ENCODE measurements around the gene MXRA8.

The MXRA8 gene

GRCh38 chr1:1306070-1306660 is 52.2 kb downstream of the MXRA8 start:
- H3K4me3 ChIP-seq (replicated peaks in 1 of 2; ENCODE audit: low read depth in 2 of 2, low read length in 2 of 2), result peak overlapping the region; percentile 61 to 79
- TF ChIP-seq, protein P1, sequence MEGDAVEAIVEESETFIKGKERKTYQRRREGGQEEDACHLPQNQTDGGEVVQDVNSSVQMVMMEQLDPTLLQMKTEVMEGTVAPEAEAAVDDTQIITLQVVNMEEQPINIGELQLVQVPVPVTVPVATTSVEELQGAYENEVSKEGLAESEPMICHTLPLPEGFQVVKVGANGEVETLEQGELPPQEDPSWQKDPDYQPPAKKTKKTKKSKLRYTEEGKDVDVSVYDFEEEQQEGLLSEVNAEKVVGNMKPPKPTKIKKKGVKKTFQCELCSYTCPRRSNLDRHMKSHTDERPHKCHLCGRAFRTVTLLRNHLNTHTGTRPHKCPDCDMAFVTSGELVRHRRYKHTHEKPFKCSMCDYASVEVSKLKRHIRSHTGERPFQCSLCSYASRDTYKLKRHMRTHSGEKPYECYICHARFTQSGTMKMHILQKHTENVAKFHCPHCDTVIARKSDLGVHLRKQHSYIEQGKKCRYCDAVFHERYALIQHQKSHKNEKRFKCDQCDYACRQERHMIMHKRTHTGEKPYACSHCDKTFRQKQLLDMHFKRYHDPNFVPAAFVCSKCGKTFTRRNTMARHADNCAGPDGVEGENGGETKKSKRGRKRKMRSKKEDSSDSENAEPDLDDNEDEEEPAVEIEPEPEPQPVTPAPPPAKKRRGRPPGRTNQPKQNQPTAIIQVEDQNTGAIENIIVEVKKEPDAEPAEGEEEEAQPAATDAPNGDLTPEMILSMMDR (IDR thresholded peaks at IDR 0.05; ENCODE audit: low read depth, low read length), result peak; percentile 25
- DNase-seq (ENCODE audit: low read depth in 2 of 2), result peak in 1 of 2 donors; percentile 25

- DNase-seq (ENCODE audit: low read depth in 2 of 2), result peak; percentile 73 to 79
- H3K4me3 ChIP-seq (replicated peaks in 1 of 2; ENCODE audit: low read depth in 2 of 2, low read length in 2 of 2), result peak overlapping the region; percentile 61 to 79
- TF ChIP-seq, protein P1 (IDR thresholded peaks at IDR 0.05; ENCODE audit: low read depth, low read length), result no peak
Measured at GRCh38 chr1:1305300-1306069, 52.9 kb downstream of the MXRA8 start.

GRCh38 chr1:1304331-1305299 is 53.7 kb downstream of the MXRA8 start:
- DNase-seq (ENCODE audit: low read depth in 2 of 2), result peak; percentile 73 to 79

DNA sequence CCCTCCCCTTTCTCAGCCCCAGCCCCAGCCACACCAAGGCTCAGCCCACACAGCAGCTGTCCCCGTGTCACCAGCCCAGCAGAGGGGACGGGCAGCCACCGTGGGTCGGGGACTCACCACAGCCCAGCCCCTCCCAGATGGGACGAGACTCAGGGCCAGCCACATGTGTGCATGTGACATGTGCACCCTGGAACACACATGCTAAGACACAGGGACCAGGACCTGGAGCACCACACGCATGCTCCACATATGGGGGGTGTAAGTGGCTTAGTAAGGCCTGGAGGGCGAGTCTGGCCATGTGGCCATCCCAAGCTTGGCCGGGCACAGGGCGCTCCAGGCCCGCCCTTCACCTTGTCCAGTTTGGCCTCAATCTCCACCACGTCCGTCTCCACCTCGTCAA is 54.6 kb downstream of the MXRA8 start:
- DNase-seq (ENCODE audit: low read depth in 2 of 2), result no peak
- TF ChIP-seq, protein P1 (IDR thresholded peaks at IDR 0.05; ENCODE audit: low read depth, low read length), result no peak
- H3K4me3 ChIP-seq (replicated peaks in 1 of 2; ENCODE audit: low read depth in 2 of 2, low read length in 2 of 2), result no peak overlapping the region

More at GRCh38 chr1:1304331-1305299, 53.7 kb downstream of the MXRA8 start:
- H3K4me3 ChIP-seq (replicated peaks in 1 of 2; ENCODE audit: low read depth in 2 of 2, low read length in 2 of 2), result peak overlapping the region; percentile 17 to 79
- TF ChIP-seq, protein P1 (IDR thresholded peaks at IDR 0.05; ENCODE audit: low read depth, low read length), result no peak

DNA sequence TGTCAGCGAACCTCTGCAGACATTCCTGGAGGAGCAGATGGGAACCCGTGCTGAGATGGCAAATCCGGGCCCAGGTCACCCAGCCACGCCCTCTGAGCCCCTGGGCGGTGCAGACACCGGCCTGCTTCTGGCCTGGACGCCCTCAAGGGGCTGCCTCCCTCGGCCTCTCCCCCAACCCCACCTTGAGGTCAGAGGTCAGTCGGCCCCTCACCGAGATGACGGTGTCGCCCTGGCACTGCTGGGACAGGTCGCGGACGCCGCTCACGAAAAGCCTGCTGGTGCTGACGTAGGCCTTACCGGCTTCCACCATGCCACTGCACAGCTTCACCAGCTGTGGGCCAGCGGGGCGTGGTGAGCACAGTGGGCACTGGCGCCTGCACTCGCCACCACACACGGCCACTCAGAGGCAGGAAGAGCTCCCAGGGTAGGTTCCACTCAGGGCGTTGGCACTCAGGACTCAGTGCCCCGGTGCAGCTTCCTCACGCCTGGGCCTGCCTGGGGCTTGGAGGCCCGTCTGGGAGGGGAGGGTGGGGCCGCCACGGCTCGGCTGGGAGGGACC is 55.3 kb downstream of the MXRA8 start:
- H3K4me3 ChIP-seq (replicated peaks in 1 of 2; ENCODE audit: low read depth in 2 of 2, low read length in 2 of 2), result no peak overlapping the region
- DNase-seq (ENCODE audit: low read depth in 2 of 2), result no peak
- TF ChIP-seq, protein P1 (IDR thresholded peaks at IDR 0.05; ENCODE audit: low read depth, low read length), result no peak

Data from cardiac fibroblast (primary cell).